HCT116 (cell line): ENCODE measurements around the gene PGBD5. TPM values are rescaled to one million over a fixed set of nuclear protein-coding genes. Genes with fewer than 3 reads are reported as not detected.

ENCODE experiments used
- ATAC-seq: fragments of 200-7000 bp; cut with Tn5 transposase; 2 replicates; pipeline ENCODE4 v1.9.1; 2020; ENCODE audit warnings: mild to moderate bottlenecking, moderate library complexity
- BruUV-seq: library from RNA; stranded (reverse); fragments of 400-500 nt; replicated peaks from 2 replicates; lab custom pipeline; 2021; lab: Mats Ljungman, UMichigan
- CTCF ChIA-PET: fragments of 300-600 bp; sonication (Branson Sonifier 250); formaldehyde crosslinking; loops from one replicate; lab custom pipeline; 2021; ENCODE audit warnings: antibody characterized with exemption; lab: Charles Lee
- POLR2A ChIA-PET: fragments of 300-600, 350-600 bp; sonication (Branson Sonifier 250); formaldehyde crosslinking; loops from one replicate; lab custom pipeline; 2021; ENCODE audit warnings: antibody characterized with exemption; lab: Charles Lee
- RAD21 ChIA-PET, 2 experiments: fragments of 300-600 bp; sonication (Branson Sonifier 250); formaldehyde crosslinking; loops; one replicate each; lab custom pipeline; 2023; ENCODE audit warnings: low total read pairs in 2 of 2; ENCODE audit not compliant: uncharacterized antibody in 2 of 2, unreplicated experiment in 2 of 2, low non-redundant PET in 1 of 2; lab: Charles Lee
- DNase-seq: peaks from one replicate; pipeline ENCODE4 v3.0.0-alpha.2; 2010; ENCODE audit warnings: low read depth, low spot score
- H2AFZ ChIP-seq: fragments of 200-600 bp; shearing (Covaris generic), sonication (generic); 2 replicates; pipeline ENCODE4 v1.6.1; 2017; ENCODE audit warnings: low read depth, mixed run types, mixed read lengths, antibody characterized with exemption, low read length; ENCODE audit not compliant: poor library complexity, severe bottlenecking
- H3K27ac ChIP-seq: 2 replicates; pipeline ENCODE4 v1.5.1; 2012; ENCODE audit warnings: low read depth, low read length
- H3K27me3 ChIP-seq: fragments of 200-600 bp; sonication (generic); 2 replicates; pipeline ENCODE4 v1.6.1; 2016; ENCODE audit warnings: mixed run types, low read length, mixed read lengths; ENCODE audit not compliant: insufficient read depth
- H3K36me3 ChIP-seq, 2 experiments: fragments of 200-500 bp in 1 of 2; fragments of 200-600 bp in 1 of 2; sonication (Bioruptor generic) in 1 of 2; sonication (generic) in 1 of 2; 2 replicates each; pipeline versions ENCODE4 v1.5.1 to v1.6.1; 2014 to 2016; ENCODE audit warnings: low read length in 2 of 2, inconsistent platforms in 1 of 2, mixed read lengths in 1 of 2, mixed run types in 1 of 2; ENCODE audit not compliant: insufficient read depth in 2 of 2, control insufficient read depth in 1 of 2
- H3K4me1 ChIP-seq, 2 experiments: fragments of 200-600 bp in 1 of 2; sonication (generic) in 1 of 2; 2 replicates each; pipeline versions ENCODE4 v1.5.1 to v1.6.1; 2012 to 2017; ENCODE audit warnings: low read length in 2 of 2, inconsistent platforms in 1 of 2, mild to moderate bottlenecking in 1 of 2, mixed read lengths in 1 of 2, mixed run types in 1 of 2, moderate library complexity in 1 of 2; ENCODE audit not compliant: insufficient read depth in 2 of 2, control insufficient read depth in 1 of 2
- H3K4me2 ChIP-seq: fragments of 200-600 bp; sonication (generic); 2 replicates; pipeline ENCODE4 v1.6.1; 2017; ENCODE audit warnings: mixed run types, low read length, mixed read lengths
- H3K4me3 ChIP-seq, 2 experiments: fragments of 200-600 bp in 1 of 2; sonication (generic) in 1 of 2; replicated peaks in 1 of 2; 2 replicates each; pipeline ENCODE4 v1.5.1; 2011 to 2016; ENCODE audit warnings: low read length in 2 of 2, control low read depth in 1 of 2, low read depth in 1 of 2, mild to moderate bottlenecking in 1 of 2, mixed read lengths in 1 of 2, mixed run types in 1 of 2
- H3K79me2 ChIP-seq: fragments of 200-600 bp; sonication (generic); 2 replicates; pipeline ENCODE4 v1.6.1; 2017; ENCODE audit warnings: mild to moderate bottlenecking, mixed run types, low read length, moderate library complexity, mixed read lengths; ENCODE audit not compliant: insufficient read depth
- H3K9ac ChIP-seq: fragments of 200-600 bp; sonication (generic); 2 replicates; pipeline ENCODE4 v1.6.1; 2016; ENCODE audit warnings: low read length, mixed read lengths
- H3K9me2 ChIP-seq: fragments of 200-600 bp; sonication (generic), shearing (Covaris generic); 2 replicates; pipeline ENCODE4 v1.6.1; 2017; ENCODE audit warnings: mixed run types, mild to moderate bottlenecking, moderate library complexity; ENCODE audit not compliant: insufficient read depth
- H3K9me3 ChIP-seq, 2 experiments: fragments of 200-500 bp in 1 of 2; fragments of 200-600 bp in 1 of 2; sonication (Bioruptor generic) in 1 of 2; sonication (generic) in 1 of 2; 2 replicates each; pipeline ENCODE4 v1.6.1; 2014 to 2017; ENCODE audit warnings: low read length in 2 of 2, mixed read lengths in 2 of 2, inconsistent platforms in 1 of 2, low read depth in 1 of 2, mild to moderate bottlenecking in 1 of 2, mixed run types in 1 of 2, moderate library complexity in 1 of 2; ENCODE audit not compliant: control insufficient read depth in 1 of 2, insufficient read depth in 1 of 2
- H4K20me1 ChIP-seq: fragments of 200-600 bp; sonication (generic), shearing (Covaris generic); 2 replicates; pipeline ENCODE4 v1.6.1; 2017; ENCODE audit warnings: mixed run types, mild to moderate bottlenecking, moderate library complexity; ENCODE audit not compliant: insufficient read depth
- ATF3 ChIP-seq: IDR thresholded peaks from 2 replicates; pipeline ENCODE4 v1.6.1; 2012
- CBX3 ChIP-seq: IDR thresholded peaks from 2 replicates; pipeline ENCODE4 v1.6.1; 2012; ENCODE audit warnings: low read depth
- CEBPB ChIP-seq: IDR thresholded peaks from 2 replicates; pipeline ENCODE4 v1.6.1; 2012; ENCODE audit warnings: low read depth
- CTCF ChIP-seq, 3 experiments: fragments of 200-600 bp in 1 of 3; sonication (generic) in 1 of 3; IDR thresholded peaks in 2 of 3; conservative IDR thresholded peaks in 1 of 3; 2 replicates each; pipeline ENCODE4 v1.5.1; 2012 to 2017; ENCODE audit warnings: low read depth in 2 of 3, low read length in 2 of 3, antibody characterized with exemption in 1 of 3, borderline replicate concordance in 1 of 3, control low read depth in 1 of 3, mild to moderate bottlenecking in 1 of 3, mixed read lengths in 1 of 3, mixed run types in 1 of 3, moderate library complexity in 1 of 3; ENCODE audit not compliant: insufficient read depth in 1 of 3
- EGR1 ChIP-seq: IDR thresholded peaks from 2 replicates; pipeline ENCODE4 v1.6.1; 2012; ENCODE audit warnings: low read depth
- EZH2 ChIP-seq: fragments of 200-600 bp; sonication (generic); IDR thresholded peaks from 2 replicates; pipeline ENCODE4 v1.6.1; 2017; ENCODE audit warnings: antibody characterized with exemption, mixed run types
- EZH2phosphoT487 ChIP-seq: fragments of 200-600 bp; IDR thresholded peaks from 2 replicates; pipeline ENCODE4 v1.6.1; 2018; ENCODE audit warnings: antibody characterized with exemption, borderline replicate concordance
- FOSL1 ChIP-seq: IDR thresholded peaks from 2 replicates; pipeline ENCODE4 v1.6.1; 2012; ENCODE audit warnings: low read depth
- JUND ChIP-seq: IDR thresholded peaks from 2 replicates; pipeline ENCODE4 v1.6.1; 2012
- MAX ChIP-seq: IDR thresholded peaks from 2 replicates; pipeline ENCODE4 v1.6.1; 2012
- POLR2A ChIP-seq: IDR thresholded peaks from 2 replicates; pipeline ENCODE4 v1.7.0; 2011; ENCODE audit warnings: borderline replicate concordance; ENCODE audit not compliant: insufficient read depth, insufficient read length; ENCODE audit errors: extremely low read depth
- POLR2AphosphoS5 ChIP-seq: IDR thresholded peaks from 2 replicates; pipeline ENCODE4 v1.6.1; 2011; ENCODE audit warnings: mild to moderate bottlenecking, low read depth, low read length, moderate library complexity
- RAD21 ChIP-seq: IDR thresholded peaks from 2 replicates; pipeline ENCODE4 v1.6.1; 2012; ENCODE audit warnings: low read depth, mild to moderate bottlenecking
- REST ChIP-seq: IDR thresholded peaks from 2 replicates; pipeline ENCODE4 v1.6.1; 2012; ENCODE audit warnings: low read depth
- SP1 ChIP-seq: IDR thresholded peaks from 2 replicates; pipeline ENCODE4 v1.6.1; 2012; ENCODE audit warnings: low read depth
- TCF7L2 ChIP-seq: IDR thresholded peaks from 2 replicates; pipeline ENCODE4 v1.7.0; 2011; ENCODE audit warnings: borderline replicate concordance, inconsistent platforms; ENCODE audit not compliant: insufficient read depth, insufficient read length; ENCODE audit errors: extremely low read depth
- YY1 ChIP-seq: IDR thresholded peaks from 2 replicates; pipeline ENCODE4 v1.6.1; 2011; ENCODE audit warnings: low read length, low read depth, moderate library complexity, mild to moderate bottlenecking; ENCODE audit not compliant: insufficient replicate concordance; ENCODE audit errors: extremely low read depth
- intact Hi-C: fragments of 100-400 bp; cut with micrococcal nuclease; formaldehyde crosslinking; loops from 2 replicates; pipeline ENCODE4 v1.10.0; 2022
- total RNA-seq: library from RNA; stranded (reverse); gene quantifications from one replicate; pipeline ENCODE4 v1.2.1, GENCODE V29; 2021; ENCODE audit not compliant: unreplicated experiment

The PGBD5 gene
- total RNA-seq, 1 experiment from 2014 or later: 0.27 TPM

GRCh38 chr1:230399321-230400006, 26.7 kb downstream of the PGBD5 start:
- no peak for TF ChIP-seq CEBPB
- TF ChIP-seq EZH2: no peak
- no peak for TF ChIP-seq POLR2A
- no peak for TF ChIP-seq TCF7L2
- no peak for TF ChIP-seq MAX
- TF ChIP-seq RAD21: no peak
- no peak for TF ChIP-seq YY1
- TF ChIP-seq CBX3: no peak
- no peak for TF ChIP-seq FOSL1
- TF ChIP-seq ATF3: no peak
- TF ChIP-seq REST: no peak
- no peak for TF ChIP-seq JUND
- no peak for TF ChIP-seq CTCF (IDR thresholded peaks at IDR 0.05 in 2 of 3, conservative IDR thresholded peaks at IDR 0.05 in 1 of 3; ENCODE audit: borderline replicate concordance in 1 of 3, insufficient read depth in 1 of 3, low read depth in 2 of 3, low read length in 2 of 3)
- no peak for TF ChIP-seq POLR2AphosphoS5
- TF ChIP-seq EZH2phosphoT487: no peak
- no peak for TF ChIP-seq SP1
- no peak for TF ChIP-seq EGR1
- H3K27ac ChIP-seq: no peak overlapping the region
- H3K4me3 ChIP-seq: no peak overlapping the region
- no peak overlapping the region for H2AFZ ChIP-seq
- ATAC-seq: no peak
- POLR2A ChIA-PET: no interaction called here
- H3K4me2 ChIP-seq: no peak overlapping the region
- RAD21 ChIA-PET: no interaction called here
- no peak overlapping the region for H3K9ac ChIP-seq
- no peaks in the 10 kb centered on the region for H3K9me3 ChIP-seq
- CTCF ChIA-PET: no interaction called here
- no peaks in the 10 kb centered on the region for H3K4me1 ChIP-seq
- H3K36me3 ChIP-seq: no peaks in the 10 kb centered on the region
- intact Hi-C loops: no loop called here
- H3K9me2 ChIP-seq: no peaks in the 10 kb centered on the region
- H3K79me2 ChIP-seq: no peaks in the 10 kb centered on the region
- no peak for DNase-seq
- BruUV-seq: no TSS peak
- no peaks in the 10 kb centered on the region for H4K20me1 ChIP-seq
- no peaks in the 10 kb centered on the region for H3K27me3 ChIP-seq
